Measurements from ENCODE around the gene TOX2.

TOX2 gene

DNA sequence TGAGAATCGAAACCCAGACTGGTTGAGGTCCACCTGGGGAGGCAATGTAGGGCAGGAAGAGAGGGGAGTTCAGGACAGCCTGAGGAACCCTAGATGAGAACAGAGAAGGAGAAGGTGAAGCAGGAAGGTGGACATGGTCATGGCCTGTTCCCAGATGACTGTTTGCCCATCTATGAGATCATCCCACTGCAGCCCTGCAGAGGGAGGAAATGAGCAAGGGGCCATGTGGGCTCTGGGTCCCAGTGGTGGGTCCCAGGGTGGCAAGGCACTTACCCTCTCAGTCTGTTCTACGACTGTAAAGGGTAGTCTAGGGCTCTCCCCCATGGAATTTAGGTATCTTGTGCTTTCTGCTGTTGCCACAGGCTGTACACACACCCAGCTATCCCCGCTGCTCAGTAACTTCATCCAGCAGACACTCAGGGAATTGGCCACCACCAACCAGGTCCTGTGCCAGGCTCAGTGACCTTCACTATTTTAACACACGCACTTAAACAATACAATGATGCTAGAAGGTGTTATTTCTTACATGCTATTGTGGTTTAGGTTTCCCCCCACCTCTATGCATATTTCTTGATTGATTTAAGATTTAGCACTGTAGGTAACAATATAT is 89.8 kb downstream of the TOX2 start:
- CTCF ChIA-PET: interaction anchor here (0.6 kb wide), 1 partner anchor 21 kb away, joined by 3 read pairs; no protein-coding TSS in a partner anchor
- no peak overlapping the region for H3K4me3 ChIP-seq (ENCODE audit: low read depth, low read length)

DNA sequence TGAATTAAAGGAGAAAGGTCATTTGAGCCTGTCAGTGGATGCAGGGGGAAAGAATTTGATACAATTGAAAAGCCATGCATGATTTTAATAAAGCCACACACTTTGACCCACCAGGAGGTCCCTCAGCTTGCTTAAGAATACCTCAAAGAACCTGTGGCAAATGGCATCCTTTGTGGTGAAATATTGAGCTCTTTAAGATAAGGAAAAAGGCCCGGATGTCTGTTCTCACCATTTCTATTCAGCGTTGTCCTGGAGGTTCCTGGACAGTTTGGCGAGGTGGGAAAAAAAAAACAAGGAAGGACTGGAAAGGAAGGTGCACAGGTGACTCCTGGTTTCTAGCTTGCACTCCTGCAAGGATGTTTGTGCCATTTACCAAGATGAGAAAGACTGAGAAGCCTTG is 91.0 kb downstream of the TOX2 start:
- ChIA-PET CTCF (no interaction called here), POLR2A (no interaction called here)
- H3K4me3 ChIP-seq (ENCODE audit: low read depth, low read length): no peak overlapping the region
- TF ChIP-seq ZNF560 (tag by site-specific recombination; IDR thresholded peaks at IDR 0.05; ENCODE audit: borderline replicate concordance) (no peak), ZBTB20 (tag by site-specific recombination; IDR thresholded peaks at IDR 0.05) (no peak), ZFP37 (tag by site-specific recombination; IDR thresholded peaks at IDR 0.05) (peak; percentile 96), ZNF404 (tag by site-specific recombination; IDR thresholded peaks at IDR 0.05) (no peak)
- TF ChIP-seq, protein P1, sequence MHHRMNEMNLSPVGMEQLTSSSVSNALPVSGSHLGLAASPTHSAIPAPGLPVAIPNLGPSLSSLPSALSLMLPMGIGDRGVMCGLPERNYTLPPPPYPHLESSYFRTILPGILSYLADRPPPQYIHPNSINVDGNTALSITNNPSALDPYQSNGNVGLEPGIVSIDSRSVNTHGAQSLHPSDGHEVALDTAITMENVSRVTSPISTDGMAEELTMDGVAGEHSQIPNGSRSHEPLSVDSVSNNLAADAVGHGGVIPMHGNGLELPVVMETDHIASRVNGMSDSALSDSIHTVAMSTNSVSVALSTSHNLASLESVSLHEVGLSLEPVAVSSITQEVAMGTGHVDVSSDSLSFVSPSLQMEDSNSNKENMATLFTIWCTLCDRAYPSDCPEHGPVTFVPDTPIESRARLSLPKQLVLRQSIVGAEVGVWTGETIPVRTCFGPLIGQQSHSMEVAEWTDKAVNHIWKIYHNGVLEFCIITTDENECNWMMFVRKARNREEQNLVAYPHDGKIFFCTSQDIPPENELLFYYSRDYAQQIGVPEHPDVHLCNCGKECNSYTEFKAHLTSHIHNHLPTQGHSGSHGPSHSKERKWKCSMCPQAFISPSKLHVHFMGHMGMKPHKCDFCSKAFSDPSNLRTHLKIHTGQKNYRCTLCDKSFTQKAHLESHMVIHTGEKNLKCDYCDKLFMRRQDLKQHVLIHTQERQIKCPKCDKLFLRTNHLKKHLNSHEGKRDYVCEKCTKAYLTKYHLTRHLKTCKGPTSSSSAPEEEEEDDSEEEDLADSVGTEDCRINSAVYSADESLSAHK (tag by site-specific recombination; IDR thresholded peaks at IDR 0.05): no peak
- TF ChIP-seq, protein P2, sequence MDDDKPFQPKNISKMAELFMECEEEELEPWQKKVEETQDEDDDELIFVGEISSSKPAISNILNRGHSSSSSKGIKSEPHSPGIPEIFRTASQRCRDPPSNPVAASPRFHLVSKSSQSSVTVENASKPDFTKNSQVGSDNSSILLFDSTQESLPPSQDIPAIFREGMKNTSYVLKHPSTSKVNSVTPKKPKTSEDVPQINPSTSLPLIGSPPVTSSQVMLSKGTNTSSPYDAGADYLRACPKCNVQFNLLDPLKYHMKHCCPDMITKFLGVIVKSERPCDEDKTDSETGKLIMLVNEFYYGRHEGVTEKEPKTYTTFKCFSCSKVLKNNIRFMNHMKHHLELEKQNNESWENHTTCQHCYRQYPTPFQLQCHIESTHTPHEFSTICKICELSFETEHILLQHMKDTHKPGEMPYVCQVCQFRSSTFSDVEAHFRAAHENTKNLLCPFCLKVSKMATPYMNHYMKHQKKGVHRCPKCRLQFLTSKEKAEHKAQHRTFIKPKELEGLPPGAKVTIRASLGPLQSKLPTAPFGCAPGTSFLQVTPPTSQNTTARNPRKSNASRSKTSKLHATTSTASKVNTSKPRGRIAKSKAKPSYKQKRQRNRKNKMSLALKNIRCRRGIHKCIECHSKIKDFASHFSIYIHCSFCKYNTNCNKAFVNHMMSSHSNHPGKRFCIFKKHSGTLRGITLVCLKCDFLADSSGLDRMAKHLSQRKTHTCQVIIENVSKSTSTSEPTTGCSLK (tag by site-specific recombination; IDR thresholded peaks at IDR 0.05): no peak
- no peak overlapping the region for H3K27ac ChIP-seq (ENCODE audit: extremely low read depth, low read depth, low read length)
- peaks cover 15% of the 10 kb centered on the region for H3K4me1 ChIP-seq (ENCODE audit: control insufficient read depth, insufficient read depth, low read length)
- H3K9me3 ChIP-seq (ENCODE audit: control insufficient read depth, insufficient read depth, low read depth, low read length): no peaks in the 10 kb centered on the region
- H3K36me3 ChIP-seq (ENCODE audit: control insufficient read depth in 2 of 2, insufficient read depth in 1 of 2, low read length in 2 of 2): no peaks in the 10 kb centered on the region

More for the DNA sequence above, 89.8 kb downstream of the TOX2 start:
- TF ChIP-seq SCRT1 (tag by site-specific recombination; IDR thresholded peaks at IDR 0.05; ENCODE audit: borderline replicate concordance) (no peak), ZNF777 (tag by site-specific recombination; IDR thresholded peaks at IDR 0.05; ENCODE audit: borderline replicate concordance) (no peak), ZFP69B (tag by site-specific recombination; IDR thresholded peaks at IDR 0.05) (peak; percentile 38; the same call in 1 of the 2 replicates), ZNF366 (tag by site-specific recombination; conservative IDR thresholded peaks at IDR 0.05) (no peak), ZNF521 (tag by site-specific recombination; IDR thresholded peaks at IDR 0.05) (no peak), ZNF266 (tag by site-specific recombination; IDR thresholded peaks at IDR 0.05; ENCODE audit: low read depth) (no peak), SETDB1 (IDR thresholded peaks at IDR 0.05; ENCODE audit: insufficient read length, low read length) (no peak), ZBTB21 (tag by site-specific recombination; IDR thresholded peaks at IDR 0.05) (no peak)
- TF ChIP-seq, protein P3, sequence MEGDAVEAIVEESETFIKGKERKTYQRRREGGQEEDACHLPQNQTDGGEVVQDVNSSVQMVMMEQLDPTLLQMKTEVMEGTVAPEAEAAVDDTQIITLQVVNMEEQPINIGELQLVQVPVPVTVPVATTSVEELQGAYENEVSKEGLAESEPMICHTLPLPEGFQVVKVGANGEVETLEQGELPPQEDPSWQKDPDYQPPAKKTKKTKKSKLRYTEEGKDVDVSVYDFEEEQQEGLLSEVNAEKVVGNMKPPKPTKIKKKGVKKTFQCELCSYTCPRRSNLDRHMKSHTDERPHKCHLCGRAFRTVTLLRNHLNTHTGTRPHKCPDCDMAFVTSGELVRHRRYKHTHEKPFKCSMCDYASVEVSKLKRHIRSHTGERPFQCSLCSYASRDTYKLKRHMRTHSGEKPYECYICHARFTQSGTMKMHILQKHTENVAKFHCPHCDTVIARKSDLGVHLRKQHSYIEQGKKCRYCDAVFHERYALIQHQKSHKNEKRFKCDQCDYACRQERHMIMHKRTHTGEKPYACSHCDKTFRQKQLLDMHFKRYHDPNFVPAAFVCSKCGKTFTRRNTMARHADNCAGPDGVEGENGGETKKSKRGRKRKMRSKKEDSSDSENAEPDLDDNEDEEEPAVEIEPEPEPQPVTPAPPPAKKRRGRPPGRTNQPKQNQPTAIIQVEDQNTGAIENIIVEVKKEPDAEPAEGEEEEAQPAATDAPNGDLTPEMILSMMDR (tag by site-specific recombination; IDR thresholded peaks at IDR 0.05): no peak
- TF ChIP-seq, protein P4, sequence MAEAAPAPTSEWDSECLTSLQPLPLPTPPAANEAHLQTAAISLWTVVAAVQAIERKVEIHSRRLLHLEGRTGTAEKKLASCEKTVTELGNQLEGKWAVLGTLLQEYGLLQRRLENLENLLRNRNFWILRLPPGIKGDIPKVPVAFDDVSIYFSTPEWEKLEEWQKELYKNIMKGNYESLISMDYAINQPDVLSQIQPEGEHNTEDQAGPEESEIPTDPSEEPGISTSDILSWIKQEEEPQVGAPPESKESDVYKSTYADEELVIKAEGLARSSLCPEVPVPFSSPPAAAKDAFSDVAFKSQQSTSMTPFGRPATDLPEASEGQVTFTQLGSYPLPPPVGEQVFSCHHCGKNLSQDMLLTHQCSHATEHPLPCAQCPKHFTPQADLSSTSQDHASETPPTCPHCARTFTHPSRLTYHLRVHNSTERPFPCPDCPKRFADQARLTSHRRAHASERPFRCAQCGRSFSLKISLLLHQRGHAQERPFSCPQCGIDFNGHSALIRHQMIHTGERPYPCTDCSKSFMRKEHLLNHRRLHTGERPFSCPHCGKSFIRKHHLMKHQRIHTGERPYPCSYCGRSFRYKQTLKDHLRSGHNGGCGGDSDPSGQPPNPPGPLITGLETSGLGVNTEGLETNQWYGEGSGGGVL (tag by site-specific recombination; IDR thresholded peaks at IDR 0.05): no peak
- TF ChIP-seq, protein P5, sequence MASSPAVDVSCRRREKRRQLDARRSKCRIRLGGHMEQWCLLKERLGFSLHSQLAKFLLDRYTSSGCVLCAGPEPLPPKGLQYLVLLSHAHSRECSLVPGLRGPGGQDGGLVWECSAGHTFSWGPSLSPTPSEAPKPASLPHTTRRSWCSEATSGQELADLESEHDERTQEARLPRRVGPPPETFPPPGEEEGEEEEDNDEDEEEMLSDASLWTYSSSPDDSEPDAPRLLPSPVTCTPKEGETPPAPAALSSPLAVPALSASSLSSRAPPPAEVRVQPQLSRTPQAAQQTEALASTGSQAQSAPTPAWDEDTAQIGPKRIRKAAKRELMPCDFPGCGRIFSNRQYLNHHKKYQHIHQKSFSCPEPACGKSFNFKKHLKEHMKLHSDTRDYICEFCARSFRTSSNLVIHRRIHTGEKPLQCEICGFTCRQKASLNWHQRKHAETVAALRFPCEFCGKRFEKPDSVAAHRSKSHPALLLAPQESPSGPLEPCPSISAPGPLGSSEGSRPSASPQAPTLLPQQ (tag by site-specific recombination; IDR thresholded peaks at IDR 0.05): peak; percentile 68
- TF ChIP-seq, protein P6, sequence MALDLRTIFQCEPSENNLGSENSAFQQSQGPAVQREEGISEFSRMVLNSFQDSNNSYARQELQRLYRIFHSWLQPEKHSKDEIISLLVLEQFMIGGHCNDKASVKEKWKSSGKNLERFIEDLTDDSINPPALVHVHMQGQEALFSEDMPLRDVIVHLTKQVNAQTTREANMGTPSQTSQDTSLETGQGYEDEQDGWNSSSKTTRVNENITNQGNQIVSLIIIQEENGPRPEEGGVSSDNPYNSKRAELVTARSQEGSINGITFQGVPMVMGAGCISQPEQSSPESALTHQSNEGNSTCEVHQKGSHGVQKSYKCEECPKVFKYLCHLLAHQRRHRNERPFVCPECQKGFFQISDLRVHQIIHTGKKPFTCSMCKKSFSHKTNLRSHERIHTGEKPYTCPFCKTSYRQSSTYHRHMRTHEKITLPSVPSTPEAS (tag by site-specific recombination; IDR thresholded peaks at IDR 0.05): no peak
- H3K4me1 ChIP-seq (ENCODE audit: control insufficient read depth, insufficient read depth, low read length): peaks cover 4% of the 10 kb centered on the region
- H3K36me3 ChIP-seq (ENCODE audit: control insufficient read depth in 2 of 2, insufficient read depth in 1 of 2, low read length in 2 of 2): no peaks in the 10 kb centered on the region
- no peaks in the 10 kb centered on the region for H3K9me3 ChIP-seq (ENCODE audit: control insufficient read depth, insufficient read depth, low read depth, low read length)
- POLR2A ChIA-PET: no interaction called here
- H3K27ac ChIP-seq (ENCODE audit: extremely low read depth, low read depth, low read length): no peak overlapping the region

Measured in HEK293 (cell line).